Measurements from ENCODE around the gene SOX10. TPM values are rescaled to one million over a fixed set of nuclear protein-coding genes. Genes with fewer than 3 reads are reported as not detected.

SOX10 gene
- total and polyA plus RNA-seq, 2 of the 13 experiments (the other 11 are each of a cell fraction or from before 2014, with no cell fraction given) = not detected

GRCh38 chr22:37924386-37925065 lies 59.8 kb downstream of the SOX10 start:
- no peak for TF ChIP-seq E2F2 (CRISPR knock-in tag; IDR thresholded peaks at IDR 0.05; ENCODE audit: borderline replicate concordance)
- no peak for TF ChIP-seq ZNF790 (CRISPR knock-in tag; IDR thresholded peaks at IDR 0.05; ENCODE audit: borderline replicate concordance)
- no peak for TF ChIP-seq TCF12 (IDR thresholded peaks at IDR 0.05)
- TF ChIP-seq TCF12 (CRISPR knock-in tag; IDR thresholded peaks at IDR 0.05) = no peak
- no peak for TF ChIP-seq ZNF543 (CRISPR knock-in tag; IDR thresholded peaks at IDR 0.05)
- no peak for TF ChIP-seq ZNF773 (CRISPR knock-in tag; IDR thresholded peaks at IDR 0.05; ENCODE audit: borderline replicate concordance)
- no peak for TF ChIP-seq ZNF580 (CRISPR knock-in tag; IDR thresholded peaks at IDR 0.05; ENCODE audit: borderline replicate concordance, low read depth)
- no peak for TF ChIP-seq TERF1 (CRISPR knock-in tag; IDR thresholded peaks at IDR 0.05)
- no peak for TF ChIP-seq FOXK1 (CRISPR knock-in tag; IDR thresholded peaks at IDR 0.05; ENCODE audit: borderline replicate concordance, low read depth)
- no peak for TF ChIP-seq ZSCAN5A (CRISPR knock-in tag; IDR thresholded peaks at IDR 0.05; ENCODE audit: borderline replicate concordance)
- no peak for TF ChIP-seq ATF1 (CRISPR knock-in tag; IDR thresholded peaks at IDR 0.05)
- no peak for TF ChIP-seq XBP1 (CRISPR knock-in tag; IDR thresholded peaks at IDR 0.05)
- CTCF ChIA-PET (ENCODE audit: low intra/inter-chr PET ratio, low total read pairs) = no interaction called here

More at GRCh38 chr22:37924386-37925065, 59.8 kb downstream of the SOX10 start:
- H2AFZ ChIP-seq (ENCODE audit: low read length) = no peak overlapping the region
- POLR2A ChIA-PET = no interaction called here
- H3K4me1 ChIP-seq (ENCODE audit: insufficient read depth, low read length) = no peaks in the 10 kb centered on the region
- H3K9me3 ChIP-seq (ENCODE audit: low read length) = no peaks in the 10 kb centered on the region
- ATAC-seq (no peak), FAIRE-seq (no peak), DNase-seq (ENCODE audit: low spot score) (no peak)
- 96% methylated on average over 5 of the region's 18 CpGs for WGBS (ENCODE audit: low lambda C conversion rate)
- H3K4me2 ChIP-seq (ENCODE audit: low read depth, low read length) = no peak overlapping the region
- H4K20me1 ChIP-seq (ENCODE audit: insufficient read depth, low read length) = no peaks in the 10 kb centered on the region
- BruUV-seq (replicated peaks) = no TSS peak
- H3K36me3 ChIP-seq (replicated peaks in 1 of 2; ENCODE audit: control insufficient read depth in 1 of 2, insufficient read depth in 2 of 2, low read length in 2 of 2) = peaks cover 21 to 33% of the 10 kb centered on the region in 2 experiments; a peak in 4 of 5 replicates
- H3K27ac ChIP-seq (ENCODE audit: extremely low read length, insufficient read depth, low read length) = no peak overlapping the region
- in situ Hi-C loops (cut with HindIII; ENCODE audit: extremely low pct_ligation_motif_present, low pct_unique_long_range_greater_than_20kb) = no loop called here
- no peaks in the 10 kb centered on the region for H3K79me2 ChIP-seq (ENCODE audit: insufficient read depth, low read length)
- no peak overlapping the region for H3K4me3 ChIP-seq (replicated peaks in 1 of 3; ENCODE audit: insufficient read depth in 1 of 3, low read depth in 2 of 3, low read length in 3 of 3)
- intact Hi-C loops (cut with micrococcal nuclease; ENCODE audit: unreplicated experiment) = no loop called here
- H3K9ac ChIP-seq (ENCODE audit: insufficient read depth, low read depth, low read length) = no peak overlapping the region
- H3K27me3 ChIP-seq (ENCODE audit: control insufficient read depth in 1 of 2, insufficient read depth in 2 of 2, low read length in 2 of 2) = no peaks in the 10 kb centered on the region

Measured in HepG2 (cell line).